Measurements from ENCODE around the gene NPR1. TPM values are rescaled to one million over a fixed set of nuclear protein-coding genes. Genes with fewer than 3 reads are reported as not detected.

NPR1 gene
- total RNA-seq, 1 experiment from 2014 or later: 16.5 TPM

GRCh38 chr1:153685544-153686340, 7.3 kb downstream of the NPR1 start (continued):
- TF ChIP-seq PRDM15 (CRISPR knock-in tag; IDR thresholded peaks at IDR 0.05) (no peak), ZSCAN18 (CRISPR knock-in tag; IDR thresholded peaks at IDR 0.05) (no peak), CTCF (IDR thresholded peaks at IDR 0.05) (no peak), IRF2 (CRISPR knock-in tag; IDR thresholded peaks at IDR 0.05; ENCODE audit: borderline replicate concordance, low read depth) (no peak), ZNF512 (CRISPR knock-in tag; IDR thresholded peaks at IDR 0.05; ENCODE audit: borderline replicate concordance) (no peak), MYBL2 (CRISPR knock-in tag; IDR thresholded peaks at IDR 0.05) (no peak), NFYB (CRISPR knock-in tag; conservative IDR thresholded peaks at IDR 0.05; ENCODE audit: low read depth) (no peak)

- peaks cover 10% of the 10 kb centered on the region for H3K36me3 Mint-ChIP-seq
- H3K27ac Mint-ChIP-seq: no peak overlapping the region
- ChIA-PET CTCF (interaction anchor here (2.5 kb wide), 1 partner anchor 10 kb away, joined by 5 read pairs; no protein-coding TSS in a partner anchor), POLR2A (no interaction called here)
- DNase-seq (ENCODE audit: low spot score) (no peak), ATAC-seq (no peak)
- no peaks in the 10 kb centered on the region for H3K27me3 Mint-ChIP-seq (ENCODE audit: low read depth)
- H3K4me3 Mint-ChIP-seq: no peak overlapping the region
- TF ChIP-seq NFYB (CRISPR knock-in tag; conservative IDR thresholded peaks at IDR 0.05; ENCODE audit: low read depth) (no peak), ZNF317 (CRISPR knock-in tag; IDR thresholded peaks at IDR 0.05; ENCODE audit: borderline replicate concordance, low read depth) (no peak), SMAD3 (CRISPR knock-in tag; IDR thresholded peaks at IDR 0.05; ENCODE audit: borderline replicate concordance) (no peak), ATF2 (CRISPR knock-in tag; IDR thresholded peaks at IDR 0.05; ENCODE audit: borderline replicate concordance, low read depth) (no peak)
- H3K4me1 Mint-ChIP-seq: peaks cover 3% of the 10 kb centered on the region
- H3K9me3 Mint-ChIP-seq: no peaks in the 10 kb centered on the region
Measured at GRCh38 chr1:153687346-153688125, 9.0 kb downstream of the NPR1 start.
